B cell (primary cell): ENCODE measurements around the gene LIMK2. TPM values are rescaled to one million over a fixed set of nuclear protein-coding genes. Genes with fewer than 3 reads are reported as not detected.

ENCODE experiments used
- ATAC-seq: fragments of 200-7000 bp; cut with Tn5 transposase; one replicate; pipeline ENCODE4 v1.10.0; 2021; ENCODE audit warnings: low read depth, mild to moderate bottlenecking, moderate number of reproducible peaks, moderate library complexity
- CTCF ChIA-PET: fragments of 350-600 bp; sonication (Branson Sonifier 250); formaldehyde crosslinking; loops from one replicate; lab custom pipeline; 2021; ENCODE audit warnings: antibody characterized with exemption, inconsistent platforms; lab: Charles Lee
- POLR2A ChIA-PET: fragments of 350-600 bp; sonication (Branson Sonifier 250); formaldehyde crosslinking; loops from one replicate; lab custom pipeline; 2021; ENCODE audit warnings: antibody characterized with exemption; lab: Charles Lee
- DNase-seq: peaks from one replicate; pipeline ENCODE4 v3.0.0; 2013
- H2AFZ ChIP-seq: 2 replicates; pipeline ENCODE4 v1.6.1; 2012; ENCODE audit warnings: mild to moderate bottlenecking, low read depth, low read length; ENCODE audit not compliant: insufficient read depth, poor library complexity, severe bottlenecking
- H3K27ac ChIP-seq, 2 donors: 1 replicate in 1 of 2; 2 replicates in 1 of 2; pipeline ENCODE4 v1.5.1; 2012 to 2013; ENCODE audit warnings: low read length in 2 of 2, mild to moderate bottlenecking in 2 of 2, moderate library complexity in 1 of 2
- H3K27me3 ChIP-seq, 4 experiments: fragments of 200-600 bp in 1 of 4; sonication (generic) in 1 of 4; replicated peaks in 1 of 4; 1 replicate in 2 of 4; 2 replicates in 2 of 4; pipeline versions ENCODE4 v1.6.1 to v1.7.0; 2013 to 2016; ENCODE audit warnings: low read length in 3 of 4, mild to moderate bottlenecking in 2 of 4, mixed read lengths in 1 of 4, moderate library complexity in 1 of 4; ENCODE audit not compliant: insufficient read depth in 4 of 4, control insufficient read depth in 3 of 4; ENCODE audit errors: control extremely low read depth in 1 of 4
- H3K36me3 ChIP-seq, 2 experiments: replicated peaks in 1 of 2; 1 replicate in 1 of 2; 2 replicates in 1 of 2; pipeline versions ENCODE4 v1.6.1 to v1.7.1; 2013; ENCODE audit warnings: low read length in 1 of 2; ENCODE audit not compliant: insufficient read depth in 2 of 2, control insufficient read depth in 1 of 2; ENCODE audit errors: control extremely low read depth in 1 of 2, extremely low read depth in 1 of 2
- H3K4me1 ChIP-seq, 2 donors: fragments of 200-600 bp in 1 of 2; sonication (generic) in 1 of 2; 1 replicate in 1 of 2; 2 replicates in 1 of 2; pipeline versions ENCODE4 v1.5.1 to v1.6.1; 2013 to 2017; ENCODE audit warnings: low read length in 2 of 2; ENCODE audit not compliant: control insufficient read depth in 2 of 2, insufficient read depth in 2 of 2
- H3K4me2 ChIP-seq: replicated peaks from 2 replicates; pipeline ENCODE3; 2012; ENCODE audit warnings: mild to moderate bottlenecking, low read depth, low read length; ENCODE audit not compliant: poor library complexity, severe bottlenecking
- H3K4me3 ChIP-seq, 5 experiments: fragments of 200-600 bp in 1 of 5; sonication (generic) in 1 of 5; 1 replicate in 3 of 5; 2 replicates in 2 of 5; pipeline versions ENCODE4 v1.5.1 to v1.7.0; 2011 to 2016; ENCODE audit warnings: low read length in 4 of 5, mild to moderate bottlenecking in 4 of 5, low read depth in 2 of 5, control low read depth in 1 of 5, moderate library complexity in 1 of 5; ENCODE audit not compliant: insufficient read depth in 1 of 5; ENCODE audit errors: control extremely low read depth in 1 of 5, extremely low read depth in 1 of 5
- H3K79me2 ChIP-seq: fragments of 200-600 bp; sonication (generic); one replicate; pipeline ENCODE4 v1.6.0; 2016; ENCODE audit warnings: low read length; ENCODE audit not compliant: control insufficient read depth, insufficient read depth
- H3K9ac ChIP-seq: fragments of 200-600 bp; sonication (generic); 2 replicates; pipeline ENCODE4 v1.6.1; 2017; ENCODE audit warnings: mild to moderate bottlenecking, low read length, moderate library complexity
- H3K9me3 ChIP-seq, 3 donors: one replicate each; pipeline versions ENCODE4 v1.6.1 to v1.7.1; 2013; ENCODE audit warnings: low read length in 2 of 3; ENCODE audit not compliant: control insufficient read depth in 2 of 3, insufficient read depth in 1 of 3; ENCODE audit errors: control extremely low read depth in 1 of 3
- H4K20me1 ChIP-seq: 2 replicates; pipeline ENCODE4 v1.6.0; 2012; ENCODE audit warnings: mild to moderate bottlenecking, low read length; ENCODE audit not compliant: insufficient read depth, control insufficient read depth, poor library complexity, severe bottlenecking
- H3K27ac Mint-ChIP-seq: one replicate; pipeline ENCODE4 v1.8.0; 2021; ENCODE audit warnings: mixed read lengths
- H3K27me3 Mint-ChIP-seq: one replicate; pipeline ENCODE4 v1.8.0; 2021; ENCODE audit warnings: mixed read lengths
- H3K4me1 Mint-ChIP-seq: one replicate; pipeline ENCODE4 v1.8.0; 2021; ENCODE audit warnings: mixed read lengths
- H3K4me3 Mint-ChIP-seq: one replicate; pipeline ENCODE4 v1.8.0; 2021; ENCODE audit warnings: mixed read lengths
- H3K9me3 Mint-ChIP-seq: one replicate; pipeline ENCODE4 v1.8.0; 2022; ENCODE audit warnings: mixed read lengths; ENCODE audit not compliant: insufficient read depth
- CTCF ChIP-seq: fragments of 200-600 bp; IDR thresholded peaks from one replicate; pipeline ENCODE4 v1.8.0; 2022; ENCODE audit warnings: antibody characterized with exemption, mild to moderate bottlenecking
- EZH2 ChIP-seq: IDR thresholded peaks from 2 replicates; pipeline ENCODE4 v1.6.1; 2012; ENCODE audit warnings: borderline replicate concordance, low read depth, mild to moderate bottlenecking, moderate library complexity, low read length; ENCODE audit not compliant: insufficient read depth, poor library complexity, severe bottlenecking
- WGBS: methylation state at CpG from one replicate; pipeline ENCODE4 v1.1.5; 2013; ENCODE audit warnings: missing lambda C conversion rate; ENCODE audit not compliant: insufficient coverage; 5-methylcytosine and 5-hydroxymethylcytosine counted together
- intact Hi-C: fragments of 100-400 bp; cut with micrococcal nuclease; formaldehyde crosslinking; loops from one replicate; pipeline ENCODE4 v1.10.0; 2022
- polyA plus RNA-seq: library from polyadenylated mRNA; depleted of rRNA; stranded (reverse); fragments of >200 nt; gene quantifications from 2 replicates; pipeline ENCODE4 v1.2.3, GENCODE V29; 2012
- total RNA-seq, 2 donors: library from RNA; stranded (reverse); fragments of 120-200 nt in 1 of 2; gene quantifications; 1 replicate in 1 of 2; 2 replicates in 1 of 2; pipeline versions ENCODE4 v1.2.3 to v1.2.4, GENCODE V29; 2013 to 2022

The LIMK2 gene
- total and polyA plus RNA-seq, 2 donors (not counting 1 experiment from before 2014, with no cell fraction given) = 6.8 to 20.2 TPM

GRCh38 chr22:31287818-31288495, 75.9 kb downstream of the LIMK2 start:
- H3K9ac ChIP-seq = peak overlapping the region; percentile 24
- H3K4me3 ChIP-seq = peak overlapping the region in 3 of 5 experiments; percentile 0 to 21 (median 5)
- intact Hi-C loops = no loop called here
- Mint-ChIP-seq H3K4me1 (peaks cover 63% of the 10 kb centered on the region), H3K4me3 (peak overlapping the region; percentile 97), H3K27me3 (no peaks in the 10 kb centered on the region), H3K27ac (peak overlapping the region; percentile 100), H3K9me3 (no peaks in the 10 kb centered on the region)
- H3K4me2 ChIP-seq = peak overlapping the region; percentile 97
- peaks cover 59 to 74% of the 10 kb centered on the region in 2 donors for H3K4me1 ChIP-seq
- ATAC-seq = no peak
- peaks cover 68% of the 10 kb centered on the region for H3K79me2 ChIP-seq
- TF ChIP-seq CTCF (no peak), EZH2 (no peak)
- peak overlapping the region; percentile 99 to 100 for H3K27ac ChIP-seq
- no peaks in the 10 kb centered on the region for H3K9me3 ChIP-seq
- H2AFZ ChIP-seq = no peak overlapping the region
- ChIA-PET POLR2A (interaction anchor here (0.6 to 0.8 kb wide), 2 partner anchors 15 to 209 kb away, joined by 3 to 4 read pairs; no protein-coding TSS in a partner anchor), CTCF (interaction anchor here (1.5 to 18.7 kb wide), 3 partner anchors 10 to 25 kb away, joined by 3 to 208 read pairs (median 67); no protein-coding TSS in a partner anchor)
- peaks cover 8 to 56% of the 10 kb centered on the region in 2 experiments for H3K36me3 ChIP-seq
- H3K27me3 ChIP-seq = no peaks in the 10 kb centered on the region
- 10% methylated on average over 4 of the region's 6 CpGs for WGBS
- DNase-seq = peak; percentile 69
- H4K20me1 ChIP-seq = peaks cover 5% of the 10 kb centered on the region
